ENCODE results near the gene DENND1B.

DNA sequence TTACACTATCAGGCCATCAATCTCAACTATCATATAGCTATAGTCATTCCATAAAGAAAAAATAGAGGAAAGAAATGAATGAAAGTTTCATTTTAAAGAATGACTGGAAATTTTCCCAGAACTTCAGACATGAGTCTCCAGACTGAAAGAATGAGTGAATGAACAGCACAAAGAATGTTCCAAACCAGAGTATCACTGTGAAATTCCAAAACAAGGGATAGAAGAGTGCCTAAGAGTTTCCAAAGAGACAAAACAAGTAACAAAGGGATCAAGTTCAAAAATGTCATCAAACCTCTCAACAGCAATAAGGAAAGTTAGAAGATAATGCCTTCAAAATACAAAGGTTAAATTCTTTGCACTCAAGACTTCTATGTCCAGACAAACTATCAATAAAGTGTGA is 114.9 kb downstream of the DENND1B start:
- TF ChIP-seq, protein P1, sequence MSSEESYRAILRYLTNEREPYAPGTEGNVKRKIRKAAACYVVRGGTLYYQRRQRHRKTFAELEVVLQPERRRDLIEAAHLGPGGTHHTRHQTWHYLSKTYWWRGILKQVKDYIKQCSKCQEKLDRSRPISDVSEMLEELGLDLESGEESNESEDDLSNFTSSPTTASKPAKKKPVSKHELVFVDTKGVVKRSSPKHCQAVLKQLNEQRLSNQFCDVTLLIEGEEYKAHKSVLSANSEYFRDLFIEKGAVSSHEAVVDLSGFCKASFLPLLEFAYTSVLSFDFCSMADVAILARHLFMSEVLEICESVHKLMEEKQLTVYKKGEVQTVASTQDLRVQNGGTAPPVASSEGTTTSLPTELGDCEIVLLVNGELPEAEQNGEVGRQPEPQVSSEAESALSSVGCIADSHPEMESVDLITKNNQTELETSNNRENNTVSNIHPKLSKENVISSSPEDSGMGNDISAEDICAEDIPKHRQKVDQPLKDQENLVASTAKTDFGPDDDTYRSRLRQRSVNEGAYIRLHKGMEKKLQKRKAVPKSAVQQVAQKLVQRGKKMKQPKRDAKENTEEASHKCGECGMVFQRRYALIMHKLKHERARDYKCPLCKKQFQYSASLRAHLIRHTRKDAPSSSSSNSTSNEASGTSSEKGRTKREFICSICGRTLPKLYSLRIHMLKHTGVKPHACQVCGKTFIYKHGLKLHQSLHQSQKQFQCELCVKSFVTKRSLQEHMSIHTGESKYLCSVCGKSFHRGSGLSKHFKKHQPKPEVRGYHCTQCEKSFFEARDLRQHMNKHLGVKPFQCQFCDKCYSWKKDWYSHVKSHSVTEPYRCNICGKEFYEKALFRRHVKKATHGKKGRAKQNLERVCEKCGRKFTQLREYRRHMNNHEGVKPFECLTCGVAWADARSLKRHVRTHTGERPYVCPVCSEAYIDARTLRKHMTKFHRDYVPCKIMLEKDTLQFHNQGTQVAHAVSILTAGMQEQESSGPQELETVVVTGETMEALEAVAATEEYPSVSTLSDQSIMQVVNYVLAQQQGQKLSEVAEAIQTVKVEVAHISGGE (CRISPR knock-in tag; IDR thresholded peaks at IDR 0.05): no peak
- no peak for TF ChIP-seq HIVEP1 (CRISPR knock-in tag; IDR thresholded peaks at IDR 0.05)
